Endothelial cell of umbilical vein (primary cell): Measurements from ENCODE around the gene DNASE2. TPM values are rescaled to one million over a fixed set of nuclear protein-coding genes. Genes with fewer than 3 reads are reported as not detected.
"Not testable (repeated sequence)": the region's sequence is repeated elsewhere in the genome, so short reads cannot be mapped to it uniquely, and the experiment has no call there.

Source experiments
- BruUV-seq: library from RNA; stranded (reverse); fragments of 400-500 nt; replicated peaks from 2 replicates; lab custom pipeline; 2021; lab: Mats Ljungman, UMichigan
- CTCF ChIA-PET: fragments of 300-600, 350-600 bp; sonication (Branson Sonifier 250); formaldehyde crosslinking; loops from one replicate; lab custom pipeline; 2021; ENCODE audit warnings: antibody characterized with exemption, inconsistent platforms; lab: Charles Lee
- POLR2A ChIA-PET: fragments of 300-600, 350-600 bp; sonication (Branson Sonifier 250); formaldehyde crosslinking; loops from one replicate; lab custom pipeline; 2021; ENCODE audit warnings: antibody characterized with exemption, inconsistent platforms; lab: Charles Lee
- DNase-seq: peaks from one replicate; pipeline ENCODE4 v3.0.0-alpha.2; 2011; ENCODE audit warnings: low read depth, low spot score
- FAIRE-seq: peaks from 2 replicates; lab custom pipeline; 2011; peaks lifted over from hg19 to GRCh38; lab: Jason Lieb, UNC
- H2AFZ ChIP-seq: 2 replicates; pipeline ENCODE4 v1.6.0; 2012; ENCODE audit warnings: low read depth, low read length, control low read depth, inconsistent platforms
- H3K27ac ChIP-seq: 2 replicates; pipeline ENCODE4 v1.5.1; 2011; ENCODE audit warnings: low read depth, mild to moderate bottlenecking, control low read depth, low read length, moderate library complexity; ENCODE audit not compliant: insufficient read depth
- H3K27me3 ChIP-seq, 2 experiments: 2 replicates each; pipeline versions ENCODE4 v1.6.0 to v1.6.1; 2011; ENCODE audit warnings: low read length in 2 of 2, mixed read lengths in 1 of 2; ENCODE audit not compliant: control insufficient read depth in 2 of 2, insufficient read depth in 2 of 2
- H3K36me3 ChIP-seq, 2 experiments: 2 replicates in 1 of 2; 3 replicates in 1 of 2; pipeline ENCODE4 v1.5.1; 2011; ENCODE audit warnings: low read length in 2 of 2, mild to moderate bottlenecking in 1 of 2, moderate library complexity in 1 of 2; ENCODE audit not compliant: control insufficient read depth in 2 of 2, insufficient read depth in 2 of 2; ENCODE audit errors: extremely low read depth in 1 of 2
- H3K4me1 ChIP-seq: 3 replicates; pipeline ENCODE4 v1.5.1; 2011; ENCODE audit warnings: mild to moderate bottlenecking, low read length; ENCODE audit not compliant: control insufficient read depth, insufficient read depth; ENCODE audit errors: extremely low read depth
- H3K4me2 ChIP-seq: 2 replicates; pipeline ENCODE4 v1.6.1; 2011; ENCODE audit warnings: low read length, control low read depth, mixed read lengths; ENCODE audit not compliant: insufficient read depth
- H3K4me3 ChIP-seq, 3 experiments: fragments of 200-600 bp in 1 of 3; sonication (generic), shearing (Covaris generic) in 1 of 3; replicated peaks in 1 of 3; 2 replicates each; pipeline ENCODE4 v1.5.1; 2011 to 2016; ENCODE audit warnings: control low read depth in 3 of 3, low read length in 3 of 3, mild to moderate bottlenecking in 2 of 3, inconsistent platforms in 1 of 3, low read depth in 1 of 3, moderate library complexity in 1 of 3; ENCODE audit not compliant: insufficient read depth in 1 of 3
- H3K79me2 ChIP-seq: 2 replicates; pipeline ENCODE4 v1.6.0; 2012; ENCODE audit warnings: low read length, inconsistent platforms; ENCODE audit not compliant: control insufficient read depth, insufficient read depth
- H3K9ac ChIP-seq: replicated peaks from 2 replicates; pipeline ENCODE3; 2011; ENCODE audit warnings: low read length, control low read depth; ENCODE audit not compliant: insufficient read depth; ENCODE audit errors: extremely low read depth
- H3K9me1 ChIP-seq: replicated peaks from 3 replicates; pipeline ENCODE4 v1.6.0; 2011; ENCODE audit warnings: mild to moderate bottlenecking, low read length; ENCODE audit not compliant: control insufficient read depth, insufficient read depth; ENCODE audit errors: extremely low read depth
- H3K9me3 ChIP-seq: replicated peaks from 2 replicates; pipeline ENCODE4 v1.5.1; 2012; ENCODE audit warnings: low read length, inconsistent platforms; ENCODE audit not compliant: control insufficient read depth, insufficient read depth
- H4K20me1 ChIP-seq: replicated peaks from 2 replicates; pipeline ENCODE3; 2011; ENCODE audit warnings: mild to moderate bottlenecking, low read length; ENCODE audit not compliant: control insufficient read depth, insufficient read depth; ENCODE audit errors: extremely low read depth
- CTCF ChIP-seq, 2 donors: IDR thresholded peaks; 1 replicate in 1 of 2; 2 replicates in 1 of 2; pipeline ENCODE4 v1.5.1; 2011; ENCODE audit warnings: low read length in 2 of 2, mild to moderate bottlenecking in 2 of 2, moderate library complexity in 2 of 2, control low read depth in 1 of 2, inconsistent platforms in 1 of 2, low read depth in 1 of 2; ENCODE audit not compliant: insufficient read depth in 1 of 2; ENCODE audit errors: extremely low read depth in 1 of 2
- EZH2 ChIP-seq: IDR thresholded peaks from 2 replicates; pipeline ENCODE4 v1.6.1; 2012; ENCODE audit warnings: borderline replicate concordance, low read depth, mild to moderate bottlenecking, moderate library complexity, low read length, inconsistent platforms; ENCODE audit not compliant: severe bottlenecking
- FOS ChIP-seq: IDR thresholded peaks from 2 replicates; pipeline ENCODE4 v1.6.1; 2011; ENCODE audit warnings: mild to moderate bottlenecking, low read length, moderate library complexity, borderline replicate concordance; ENCODE audit not compliant: insufficient read depth
- GATA2 ChIP-seq: IDR thresholded peaks from 2 replicates; pipeline ENCODE4 v1.7.0; 2011; ENCODE audit warnings: low read depth, mild to moderate bottlenecking, moderate library complexity, mixed read lengths, low read length; ENCODE audit not compliant: insufficient read length, insufficient read depth
- JUN ChIP-seq: IDR thresholded peaks from 2 replicates; pipeline ENCODE4 v1.6.1; 2011; ENCODE audit warnings: borderline replicate concordance, low read depth; ENCODE audit not compliant: insufficient read length, insufficient read depth
- MYC ChIP-seq: IDR thresholded peaks from one replicate; pipeline ENCODE4 v1.6.1; 2011; ENCODE audit warnings: mild to moderate bottlenecking, low read depth, low read length
- POLR2A ChIP-seq: IDR thresholded peaks from 2 replicates; pipeline ENCODE4 v1.6.1; 2012; ENCODE audit warnings: low read depth, mild to moderate bottlenecking, control low read depth, low read length
- POLR2AphosphoS5 ChIP-seq: IDR thresholded peaks from 2 replicates; pipeline ENCODE4 v1.6.1; 2012; ENCODE audit warnings: low read depth, mild to moderate bottlenecking, control low read depth, low read length, moderate library complexity; ENCODE audit not compliant: insufficient read depth
- dilution Hi-C: fragments of 300-500 bp; cut with MboI; formaldehyde crosslinking; loops from one replicate; pipeline ENCODE4 v1.15.0; 2019; ENCODE audit warnings: low sequenced_read_pairs; ENCODE audit not compliant: extremely low pct_ligation_motif_present
- intact Hi-C: fragments of 100-400 bp; cut with micrococcal nuclease; formaldehyde crosslinking; loops from one replicate; pipeline ENCODE4 v1.10.0; 2022
- polyA plus RNA-seq, 4 experiments: library from polyadenylated mRNA; depleted of rRNA in 3 of 4; stranded (reverse) in 3 of 4; unstranded in 1 of 4; fragments of >200 nt; gene quantifications; 2 replicates each; pipeline versions ENCODE4 v1.2.1 to v1.2.3, GENCODE V29; 2011 to 2012; ENCODE audit warnings: missing spikeins in 1 of 4
- total RNA-seq: library from RNA; stranded (reverse); gene quantifications from 2 replicates; pipeline ENCODE4 v1.2.3, GENCODE V29; 2021
- TF ChIP-seq, protein P1 (sequence below): IDR thresholded peaks from 2 replicates; pipeline ENCODE4 v1.6.1; 2011; ENCODE audit not compliant: insufficient read depth, insufficient read length

The DNASE2 gene
- total and polyA plus RNA-seq, 2 donors (not counting 3 experiments of a cell fraction or from before 2014, with no cell fraction given): 31.3 to 51.9 TPM

GRCh38 chr19:12918253-12918652 is 37.0 kb upstream of the DNASE2 start:
- dilution Hi-C loops (no loop called here), intact Hi-C loops (loop anchor here (2.0 kb wide), 1 partner anchor 37 kb away; the partner anchor contains the start of gene DNASE2)
- no peaks in the 10 kb centered on the region for H3K9me3 ChIP-seq
- peaks cover 3% of the 10 kb centered on the region in 2 experiments for H3K27me3 ChIP-seq
- no peaks in the 10 kb centered on the region for H3K9me1 ChIP-seq
- H3K4me2 ChIP-seq: no peak overlapping the region
- peaks cover 0 to 10% of the 10 kb centered on the region in 2 experiments for H3K36me3 ChIP-seq
- ChIA-PET POLR2A (no interaction called here), CTCF (no interaction called here)
- no peaks in the 10 kb centered on the region for H3K4me1 ChIP-seq
- TF ChIP-seq, protein P1, sequence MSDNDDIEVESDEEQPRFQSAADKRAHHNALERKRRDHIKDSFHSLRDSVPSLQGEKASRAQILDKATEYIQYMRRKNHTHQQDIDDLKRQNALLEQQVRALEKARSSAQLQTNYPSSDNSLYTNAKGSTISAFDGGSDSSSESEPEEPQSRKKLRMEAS: no peak
- TF ChIP-seq MYC: no peak
- TF ChIP-seq EZH2: no peak
- TF ChIP-seq POLR2A: no peak
- TF ChIP-seq POLR2AphosphoS5: no peak
- no peak for TF ChIP-seq GATA2
- no peak for TF ChIP-seq FOS
- TF ChIP-seq CTCF (IDR thresholded peaks at IDR 0.05; ENCODE audit: extremely low read depth in 1 of 2, insufficient read depth in 1 of 2, low read depth in 1 of 2, low read length in 2 of 2): no peak
- TF ChIP-seq JUN: no peak
- DNase-seq (no peak), FAIRE-seq (no peak)
- no peaks in the 10 kb centered on the region for H3K79me2 ChIP-seq
- BruUV-seq: no TSS peak
- H2AFZ ChIP-seq: no peak overlapping the region
- H3K4me3 ChIP-seq: no peak overlapping the region
- H3K27ac ChIP-seq: no peak overlapping the region
- no peaks in the 10 kb centered on the region for H4K20me1 ChIP-seq
- no peak overlapping the region for H3K9ac ChIP-seq

GRCh38 chr19:12915860-12916259 is 34.6 kb upstream of the DNASE2 start:
- POLR2A ChIA-PET, CTCF ChIA-PET, H4K20me1 ChIP-seq, H3K9ac ChIP-seq, H3K4me3 ChIP-seq, H3K4me1 ChIP-seq, H2AFZ ChIP-seq, H3K27ac ChIP-seq, DNase-seq, BruUV-seq, H3K79me2 ChIP-seq, dilution Hi-C loops, H3K9me3 ChIP-seq, H3K4me2 ChIP-seq, FAIRE-seq, H3K36me3 ChIP-seq, H3K9me1 ChIP-seq, H3K27me3 ChIP-seq, intact Hi-C loops: not testable (repeated sequence)
